BLaER1 treated with 17β-estradiol and CSF1 and Interleukin-3, amounts not matched to agents 10 nM and 100 nM (cell line): ENCODE measurements around the gene KCMF1.
A peak's percentile ranks its signal among the peaks of the same experiment; 100 is the strongest.

Experiments
- H3K27ac ChIP-seq, 11 experiments: shearing (Covaris generic); formaldehyde crosslinking; 2 replicates each; pipeline ENCODE4 v1.8.1; 2022
- H3K27me3 ChIP-seq, 11 experiments: shearing (Covaris generic); formaldehyde crosslinking; 2 replicates each; pipeline ENCODE4 v1.8.1; 2022
- H3K36me3 ChIP-seq, 11 experiments: shearing (Covaris generic); formaldehyde crosslinking; 2 replicates each; pipeline ENCODE4 v1.8.1; 2022
- H3K4me1 ChIP-seq, 10 experiments: shearing (Covaris generic); formaldehyde crosslinking; 2 replicates each; pipeline ENCODE4 v1.8.1; 2022
- H3K4me2 ChIP-seq, 11 experiments: shearing (Covaris generic); formaldehyde crosslinking; 2 replicates each; pipeline ENCODE4 v1.8.1; 2022
- H3K4me3 ChIP-seq, 10 experiments: shearing (Covaris generic); formaldehyde crosslinking; 2 replicates each; pipeline ENCODE4 v1.8.1; 2022
- H3K9ac ChIP-seq, 11 experiments: shearing (Covaris generic); formaldehyde crosslinking; 2 replicates each; pipeline ENCODE4 v1.8.1; 2022
- H3K9me3 ChIP-seq, 11 experiments: shearing (Covaris generic); formaldehyde crosslinking; replicated peaks in 1 of 11; 2 replicates each; pipeline ENCODE4 v1.8.1; 2022
- H4K20me1 ChIP-seq, 11 experiments: shearing (Covaris generic); formaldehyde crosslinking; 2 replicates each; pipeline ENCODE4 v1.8.1; 2022
- Cebpa-rat ChIP-seq, 11 experiments: shearing (Covaris generic); IDR thresholded peaks; 2 replicates each; pipeline ENCODE4 v1.8.1; 2022

The KCMF1 gene

GRCh38 chr2:84969511-84970209 lies 1.3 kb upstream of the KCMF1 start:
- Histone ChIP-seq H3K4me2 (peak overlapping the region; percentile 80 to 96 (median 88)), H3K4me3 (peak overlapping the region; percentile 73 to 99 (median 86)), H3K27ac (peak overlapping the region; percentile 90 to 99 (median 98)), H3K9ac (peak overlapping the region; percentile 94 to 100 (median 99)), H4K20me1 (peaks cover 27 to 60% (median 40%) of the 10 kb centered on the region in 11 experiments), H3K9me3 (no peaks in the 10 kb centered on the region), H3K4me1 (peaks cover 35 to 67% (median 48%) of the 10 kb centered on the region in 10 experiments), H3K36me3 (peaks cover 15 to 51% (median 32%) of the 10 kb centered on the region in 11 experiments), H3K27me3 (no peaks in the 10 kb centered on the region)
- TF ChIP-seq Cebpa-rat (IDR thresholded peaks at IDR 0.05): no peak

DNA sequence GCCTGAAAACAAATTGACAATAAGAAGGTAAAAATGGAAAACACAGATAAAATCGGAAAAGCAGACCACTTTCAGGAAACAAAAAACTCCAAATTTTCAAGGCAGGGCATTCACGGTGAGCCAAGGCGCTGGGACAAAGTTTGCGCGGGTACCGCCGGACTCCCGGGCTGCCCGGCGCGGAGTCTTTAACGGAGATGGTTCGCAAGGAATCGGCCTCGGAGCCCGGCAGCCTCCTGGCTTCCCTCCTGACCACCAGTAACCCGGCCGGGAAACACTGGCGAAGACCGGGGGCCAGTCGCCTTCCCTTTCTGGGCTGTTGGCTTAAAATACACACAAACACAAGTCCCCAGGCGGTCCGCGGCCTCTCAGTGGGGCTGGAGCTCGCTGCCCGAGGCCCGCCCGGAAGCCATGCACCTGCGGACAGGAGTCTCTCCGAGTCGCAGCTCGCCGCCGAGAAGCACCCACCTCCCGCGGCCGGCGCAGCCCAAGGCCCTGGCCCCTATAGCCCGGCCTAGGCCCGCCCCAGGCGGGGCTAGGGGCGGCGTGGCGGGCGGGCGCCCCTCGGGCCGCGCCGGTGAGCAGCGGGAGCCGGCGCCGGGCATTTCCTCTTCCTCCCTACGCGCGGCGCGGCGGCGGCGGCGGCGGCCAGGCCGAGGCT lies 622 bp upstream of the KCMF1 start:
- peak overlapping the region; percentile 94 to 100 (median 99) for H3K9ac ChIP-seq
- peaks cover 15 to 44% (median 29%) of the 10 kb centered on the region in 11 experiments for H3K36me3 ChIP-seq
- no peak for TF ChIP-seq Cebpa-rat (IDR thresholded peaks at IDR 0.05)
- H3K4me3 ChIP-seq: peak overlapping the region; percentile 73 to 99 (median 86)
- H3K27ac ChIP-seq: peak overlapping the region; percentile 90 to 99 (median 98)
- no peaks in the 10 kb centered on the region for H3K27me3 ChIP-seq
- no peaks in the 10 kb centered on the region for H3K9me3 ChIP-seq
- H3K4me2 ChIP-seq: peak overlapping the region; percentile 80 to 96 (median 88)
- peaks cover 33 to 60% (median 45%) of the 10 kb centered on the region in 11 experiments for H4K20me1 ChIP-seq
- peaks cover 37 to 67% (median 46%) of the 10 kb centered on the region in 10 experiments for H3K4me1 ChIP-seq

DNA sequence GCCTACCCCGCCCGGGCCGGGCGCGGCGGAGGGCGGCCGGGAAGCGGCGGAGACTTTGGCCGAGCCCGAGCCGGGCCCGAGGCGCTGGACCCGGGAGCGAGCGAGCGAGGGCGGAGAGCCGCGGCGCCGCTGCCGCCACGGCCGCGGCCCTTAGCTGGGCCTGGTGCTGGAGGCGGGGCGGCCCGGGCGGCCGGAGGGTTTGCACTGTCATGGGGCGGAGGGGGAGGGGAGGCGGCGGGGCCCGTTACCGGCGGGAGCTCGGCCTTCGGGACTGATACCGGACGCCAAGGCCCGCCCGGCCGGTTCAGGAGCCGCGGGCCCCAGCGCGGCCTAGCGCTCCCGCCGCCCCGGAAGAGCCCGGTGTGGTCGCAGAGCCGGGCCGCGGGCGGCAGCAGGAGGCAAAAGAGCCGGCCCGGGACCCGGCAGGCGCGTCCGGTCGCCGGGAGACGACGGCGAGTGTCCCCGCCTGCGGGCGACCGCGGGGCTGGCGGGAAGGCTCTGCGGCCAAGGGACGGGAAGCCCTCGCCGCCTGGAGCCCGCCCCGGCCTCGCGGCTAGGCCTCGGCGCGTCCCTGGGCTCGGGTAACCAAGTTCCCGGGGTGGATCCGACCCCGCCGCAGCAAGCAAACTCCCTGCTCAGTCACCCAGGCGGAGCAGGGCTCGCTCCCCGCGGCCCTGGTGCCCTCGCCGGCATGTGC lies 697 bp downstream of the KCMF1 start:
- Histone ChIP-seq H3K4me2 (peak overlapping the region; percentile 76 to 94 (median 85)), H3K36me3 (peaks cover 4 to 39% (median 17%) of the 10 kb centered on the region in 11 experiments), H4K20me1 (peaks cover 47 to 72% (median 54%) of the 10 kb centered on the region in 11 experiments), H3K4me1 (peaks cover 47 to 65% (median 56%) of the 10 kb centered on the region in 10 experiments), H3K27me3 (no peaks in the 10 kb centered on the region), H3K9ac (peak overlapping the region; percentile 94 to 100 (median 99)), H3K4me3 (peak overlapping the region; percentile 73 to 99 (median 86)), H3K27ac (peak overlapping the region; percentile 90 to 99 (median 98)), H3K9me3 (no peaks in the 10 kb centered on the region)
- no peak for TF ChIP-seq Cebpa-rat (IDR thresholded peaks at IDR 0.05)

DNA sequence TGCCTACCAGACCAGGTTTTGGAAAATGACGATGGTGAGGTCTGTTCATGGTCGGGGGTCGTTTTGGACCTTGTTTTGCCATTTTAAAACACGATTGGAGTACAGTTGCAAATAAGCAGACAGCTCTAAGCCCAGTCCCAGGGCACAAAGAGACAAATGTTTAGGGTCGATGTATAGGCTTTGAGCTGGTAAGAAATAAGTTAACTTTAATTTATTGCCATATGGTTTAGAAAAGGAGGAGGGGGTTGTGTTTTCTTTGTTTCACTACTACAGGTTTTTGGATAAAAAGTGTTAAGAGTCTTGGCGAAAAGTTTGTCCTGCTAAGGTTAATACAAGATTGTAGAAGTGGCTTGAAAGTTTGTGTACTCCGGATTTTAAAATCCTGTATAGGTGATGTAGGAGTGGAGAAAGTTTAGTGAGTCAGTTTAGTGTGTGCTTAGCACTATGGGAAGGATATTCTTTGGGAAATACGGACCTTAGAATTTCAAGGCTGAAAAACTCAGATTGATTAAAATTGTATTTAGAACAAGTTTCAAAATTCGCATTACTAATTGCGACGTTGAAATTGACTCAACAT lies 1.3 kb downstream of the KCMF1 start:
- Histone ChIP-seq H3K36me3 (peaks cover 5 to 39% (median 16%) of the 10 kb centered on the region in 11 experiments; a peak in 17 of 22 replicates), H3K4me1 (peaks cover 44 to 61% (median 54%) of the 10 kb centered on the region in 10 experiments), H3K4me3 (peak overlapping the region; percentile 73 to 99 (median 86)), H3K27ac (peak overlapping the region; percentile 90 to 99 (median 98)), H4K20me1 (peaks cover 52 to 77% (median 57%) of the 10 kb centered on the region in 11 experiments), H3K27me3 (no peaks in the 10 kb centered on the region), H3K9ac (peak overlapping the region; percentile 94 to 100 (median 99)), H3K9me3 (no peaks in the 10 kb centered on the region), H3K4me2 (peak overlapping the region; percentile 76 to 94 (median 85))
- TF ChIP-seq Cebpa-rat (IDR thresholded peaks at IDR 0.05): no peak

- H3K27ac ChIP-seq: peak overlapping the region; percentile 90 to 99 (median 98); a peak in 18 of 22 replicates
- peaks cover 57 to 82% (median 64%) of the 10 kb centered on the region in 11 experiments for H4K20me1 ChIP-seq
- H3K27me3 ChIP-seq: no peaks in the 10 kb centered on the region
- H3K4me3 ChIP-seq: peak overlapping the region; percentile 73 to 99 (median 86)
- no peak for TF ChIP-seq Cebpa-rat (IDR thresholded peaks at IDR 0.05)
- H3K9ac ChIP-seq: peak overlapping the region; percentile 94 to 100 (median 99)
- H3K4me2 ChIP-seq: peak overlapping the region; percentile 76 to 94 (median 85)
- H3K4me1 ChIP-seq: peaks cover 42 to 57% (median 51%) of the 10 kb centered on the region in 10 experiments
- peaks cover 7 to 39% (median 14%) of the 10 kb centered on the region in 11 experiments; a peak in 18 of 22 replicates for H3K36me3 ChIP-seq
- H3K9me3 ChIP-seq: no peaks in the 10 kb centered on the region
Measured at GRCh38 chr2:84972932-84973331, 2.0 kb downstream of the KCMF1 start.

DNA sequence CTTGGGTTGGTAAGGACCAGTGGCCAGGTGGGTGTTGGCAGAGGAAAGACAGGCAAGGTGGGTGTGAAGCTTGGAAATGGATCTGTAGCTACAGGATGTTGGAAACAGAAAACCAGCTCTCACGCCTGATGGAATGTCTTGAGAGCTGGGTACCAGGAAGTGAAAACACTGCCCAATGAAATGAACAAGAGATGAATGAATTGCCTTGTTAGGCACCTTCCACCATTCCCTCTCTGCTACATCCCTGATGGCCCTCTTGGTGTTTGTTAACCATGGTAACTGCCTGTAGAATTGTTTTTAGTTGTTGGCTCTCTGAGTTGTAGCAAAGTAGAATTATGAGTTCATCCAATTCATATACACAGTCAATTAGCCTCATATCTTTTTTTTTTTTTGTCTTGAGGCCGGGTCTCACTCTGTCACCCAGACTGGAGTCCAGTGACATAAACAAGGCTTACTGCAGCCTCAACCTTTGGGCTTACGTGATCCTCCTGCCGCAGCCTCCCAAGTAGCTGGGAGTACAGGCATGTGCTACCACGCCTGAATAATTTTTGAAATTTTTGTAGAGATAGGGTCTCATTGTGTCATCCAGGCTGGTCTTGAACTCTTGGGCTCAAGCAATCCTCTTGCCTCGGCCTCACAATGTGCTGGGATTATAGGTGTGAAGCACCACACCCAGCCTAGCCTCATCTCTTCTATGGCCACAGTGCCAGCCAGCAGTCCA lies 9.5 kb downstream of the KCMF1 start:
- Histone ChIP-seq H3K4me3 (no peak overlapping the region), H3K4me2 (peak overlapping the region in 3 of 11 experiments; percentile 4 to 54 (median 24); a peak in 2 of 22 replicates), H3K9me3 (no peaks in the 10 kb centered on the region), H3K36me3 (peaks cover 7 to 84% (median 40%) of the 10 kb centered on the region in 11 experiments; a peak in 20 of 22 replicates), H4K20me1 (peaks cover 95 to 100% (median 100%) of the 10 kb centered on the region in 11 experiments; a peak in 21 of 22 replicates), H3K9ac (no peak overlapping the region), H3K27ac (no peak overlapping the region), H3K27me3 (no peaks in the 10 kb centered on the region), H3K4me1 (peaks cover 8 to 52% (median 15%) of the 10 kb centered on the region in 10 experiments; a peak in 19 of 20 replicates)
- no peak for TF ChIP-seq Cebpa-rat (IDR thresholded peaks at IDR 0.05)

- peaks cover 0 to 51% (median 23%) of the 10 kb centered on the region in 11 experiments; a peak in 19 of 22 replicates for H3K36me3 ChIP-seq
- H4K20me1 ChIP-seq: peaks cover 100% of the 10 kb centered on the region in 11 experiments
- no peak overlapping the region for H3K27ac ChIP-seq
- no peak overlapping the region for H3K9ac ChIP-seq
- H3K27me3 ChIP-seq: no peaks in the 10 kb centered on the region
- H3K4me2 ChIP-seq: no peak overlapping the region
- TF ChIP-seq Cebpa-rat (IDR thresholded peaks at IDR 0.05): no peak
- H3K9me3 ChIP-seq: no peaks in the 10 kb centered on the region
- peaks cover 0 to 73% (median 5%) of the 10 kb centered on the region in 10 experiments; a peak in 9 of 20 replicates for H3K4me1 ChIP-seq
- H3K4me3 ChIP-seq: no peak overlapping the region
Measured at GRCh38 chr2:84986018-84986417, 15.1 kb downstream of the KCMF1 start.

GRCh38 chr2:84989422-84989821 lies 18.5 kb downstream of the KCMF1 start:
- Histone ChIP-seq H3K27ac (no peak overlapping the region), H3K36me3 (peaks cover 7 to 41% (median 26%) of the 10 kb centered on the region in 11 experiments; a peak in 18 of 22 replicates), H3K27me3 (no peaks in the 10 kb centered on the region), H3K4me1 (peaks cover 0 to 66% (median 5%) of the 10 kb centered on the region in 10 experiments; a peak in 9 of 20 replicates), H3K4me2 (peak overlapping the region in 3 of 11 experiments; percentile 10 to 43 (median 33); a peak in 4 of 22 replicates), H3K4me3 (no peak overlapping the region), H3K9me3 (no peaks in the 10 kb centered on the region), H4K20me1 (peaks cover 100% of the 10 kb centered on the region in 11 experiments), H3K9ac (no peak overlapping the region)
- TF ChIP-seq Cebpa-rat (IDR thresholded peaks at IDR 0.05): no peak
